SK-N-MC (cell line): ENCODE results near the gene GLS.

ENCODE experiments used
- FOXP2 ChIP-seq: optimal IDR thresholded peaks from 2 replicates; pipeline ENCODE3; 2011; ENCODE audit warnings: mild to moderate bottlenecking, moderate library complexity; ENCODE audit not compliant: insufficient read depth; ENCODE audit errors: extremely low read length, control extremely low read depth
- POLR2AphosphoS5 ChIP-seq: IDR thresholded peaks from 2 replicates; pipeline ENCODE4 v1.6.1; 2012; ENCODE audit warnings: mild to moderate bottlenecking, low read depth, low read length, borderline replicate concordance

GRCh38 chr2:190963088-190963487, 82.5 kb downstream of the GLS start:
- TF ChIP-seq POLR2AphosphoS5: no peak
- no peak for TF ChIP-seq FOXP2
